Gastroesophageal sphincter (tissue), 4 donors: Measurements from ENCODE around the gene NAGS. TPM values are rescaled to one million over a fixed set of nuclear protein-coding genes. Genes with fewer than 3 reads are reported as not detected.
"Not testable (repeated sequence)": the region's sequence is repeated elsewhere in the genome, so short reads cannot be mapped to it uniquely, and the experiment has no call there.

Experiments
- ATAC-seq: fragments of 150-250 bp; one replicate; pipeline ENCODE4 v1.9.1; 2016; ENCODE audit warnings: mild to moderate bottlenecking, moderate library complexity
- H3K27ac ChIP-seq, 4 donors: fragments of 200-600 bp; sonication (generic) in 3 of 4; 1 replicate in 3 of 4; 2 replicates in 1 of 4; pipeline ENCODE4 v1.5.1; 2016 to 2019
- H3K27me3 ChIP-seq: fragments of 200-600 bp; sonication (generic); one replicate; pipeline ENCODE4 v1.5.1; 2019
- H3K36me3 ChIP-seq, 2 donors: fragments of 200-600 bp; sonication (generic); one replicate each; pipeline ENCODE4 v1.5.1; 2019; ENCODE audit warnings: control low read depth in 1 of 2
- H3K4me1 ChIP-seq, 3 donors: fragments of 200-600 bp; sonication (generic); 1 replicate in 2 of 3; 2 replicates in 1 of 3; pipeline ENCODE4 v1.5.1; 2016 to 2019; ENCODE audit warnings: control low read depth in 2 of 3
- H3K4me3 ChIP-seq, 2 donors: fragments of 200-600 bp; sonication (generic); one replicate each; pipeline ENCODE4 v1.5.1; 2019; ENCODE audit warnings: mild to moderate bottlenecking in 1 of 2, moderate library complexity in 1 of 2
- H3K9me3 ChIP-seq, 3 donors: fragments of 200-600 bp; sonication (generic); one replicate each; pipeline ENCODE4 v1.5.1; 2017 to 2019; ENCODE audit warnings: control low read depth in 2 of 3
- CTCF ChIP-seq, 4 experiments: fragments of 200-600 bp in 2 of 4; fragments of 450-650 bp in 2 of 4; sonication (generic) in 1 of 4; IDR thresholded peaks; one replicate each; pipeline ENCODE4 v1.5.1; 2017 to 2019; ENCODE audit warnings: antibody characterized with exemption in 4 of 4, mild to moderate bottlenecking in 2 of 4, moderate library complexity in 2 of 4
- EP300 ChIP-seq: sonication (generic); formaldehyde crosslinking; IDR thresholded peaks from one replicate; pipeline ENCODE4 v1.6.1; 2017; ENCODE audit warnings: antibody characterized with exemption, mild to moderate bottlenecking
- POLR2A ChIP-seq, 2 donors: fragments of 450-650 bp; IDR thresholded peaks; one replicate each; pipeline ENCODE4 v1.6.1; 2017; ENCODE audit warnings: antibody characterized with exemption in 2 of 2, mild to moderate bottlenecking in 2 of 2, moderate library complexity in 1 of 2
- POLR2AphosphoS5 ChIP-seq: sonication (generic); formaldehyde crosslinking; IDR thresholded peaks from one replicate; pipeline ENCODE4 v1.6.1; 2017; ENCODE audit warnings: antibody characterized with exemption
- WGBS, 2 donors: methylation state at CpG; one replicate each; pipeline ENCODE4 v1.1.5; 2018; ENCODE audit warnings: low coverage in 1 of 2; 5-methylcytosine and 5-hydroxymethylcytosine counted together
- total RNA-seq, 4 donors: library from RNA; depleted of rRNA; stranded (reverse); fragments of >200 nt; gene quantifications; one replicate each; pipeline ENCODE4 v1.1.0, GENCODE V29; 2016

The NAGS gene
- total RNA-seq, 4 donors from 2014 or later: 0.62 to 3.0 (median 1.0) TPM

GRCh38 chr17:44024853-44025252 lies 20.4 kb downstream of the NAGS start:
- Histone ChIP-seq H3K27ac (no peak overlapping the region), H3K4me1 (no peaks in the 10 kb centered on the region), H3K36me3 (peaks cover 0 to 51% of the 10 kb centered on the region in 2 donors), H3K27me3 (no peaks in the 10 kb centered on the region), H3K9me3 (no peaks in the 10 kb centered on the region), H3K4me3 (no peak overlapping the region)
- 65 to 70% methylated on average over 2 to 4 of the region's 4 CpGs for WGBS, 2 donors
- no peak for ATAC-seq
- TF ChIP-seq POLR2AphosphoS5: no peak
- no peak for TF ChIP-seq CTCF (IDR thresholded peaks at IDR 0.05)
- TF ChIP-seq POLR2A (IDR thresholded peaks at IDR 0.05): no peak
- no peak for TF ChIP-seq EP300

DNA sequence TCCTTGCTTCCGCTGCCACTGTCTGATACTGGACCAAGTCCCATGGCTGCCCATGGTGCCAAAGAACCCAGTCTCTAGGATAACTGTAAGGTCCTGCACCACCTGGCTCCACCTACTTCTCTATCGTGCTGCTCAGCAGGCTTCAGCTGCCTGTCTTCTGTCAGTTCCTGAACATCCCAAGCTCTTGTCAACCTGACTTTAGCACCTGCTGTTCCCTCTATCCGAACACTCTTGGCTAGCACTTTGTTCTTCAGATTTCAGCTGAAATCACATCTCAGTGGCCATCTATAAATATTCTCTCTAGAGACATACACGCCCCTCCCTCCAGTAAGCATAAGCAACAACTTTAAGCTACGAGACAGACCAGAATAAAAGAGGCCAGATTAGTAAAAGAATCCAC lies 25.3 kb downstream of the NAGS start:
- ATAC-seq: no peak
- TF ChIP-seq EP300: no peak
- no peak for TF ChIP-seq POLR2AphosphoS5
- no peak for TF ChIP-seq CTCF (IDR thresholded peaks at IDR 0.05)
- no peak for TF ChIP-seq POLR2A (IDR thresholded peaks at IDR 0.05)
- H3K4me3 ChIP-seq: no peak overlapping the region
- peaks cover 0 to 74% of the 10 kb centered on the region in 2 donors for H3K36me3 ChIP-seq
- WGBS, 2 donors: 76 to 81% methylated on average over 3 of the region's 5 CpGs
- H3K4me1 ChIP-seq: no peaks in the 10 kb centered on the region
- H3K27me3 ChIP-seq: no peaks in the 10 kb centered on the region
- H3K9me3 ChIP-seq: no peaks in the 10 kb centered on the region
- no peak overlapping the region for H3K27ac ChIP-seq

- Histone ChIP-seq H3K4me1 (no peaks in the 10 kb centered on the region), H3K36me3 (peaks cover 0 to 66% of the 10 kb centered on the region in 2 donors), H3K27me3 (no peaks in the 10 kb centered on the region), H3K27ac (no peak overlapping the region), H3K4me3 (no peak overlapping the region), H3K9me3 (no peaks in the 10 kb centered on the region)
- ATAC-seq: no peak
- WGBS, 2 donors: 78 to 85% methylated on average over 3 of the region's 3 CpGs
- TF ChIP-seq POLR2A (IDR thresholded peaks at IDR 0.05) (no peak), POLR2AphosphoS5 (no peak), EP300 (no peak), CTCF (IDR thresholded peaks at IDR 0.05) (no peak)
These were observed 26.1 kb downstream of the NAGS start for GRCh38 chr17:44030482-44030881.

- H3K4me3 ChIP-seq: no peak overlapping the region
- 86% methylated on average over 3 of the region's 3 CpGs; no CpG with 5 or more reads in 1 of the 2 donors for WGBS, 2 donors
- H3K27me3 ChIP-seq: no peaks in the 10 kb centered on the region
- TF ChIP-seq EP300 (no peak), POLR2AphosphoS5 (no peak), POLR2A (IDR thresholded peaks at IDR 0.05) (no peak), CTCF (IDR thresholded peaks at IDR 0.05) (no peak)
- H3K4me1 ChIP-seq: peaks cover 0 to 5% (median 0%) of the 10 kb centered on the region in 3 donors
- no peak for ATAC-seq
- no peaks in the 10 kb centered on the region for H3K9me3 ChIP-seq
- no peak overlapping the region for H3K27ac ChIP-seq
- peaks cover 4 to 81% of the 10 kb centered on the region in 2 donors for H3K36me3 ChIP-seq
These were observed 29.5 kb downstream of the NAGS start for GRCh38 chr17:44033861-44034408.

- peaks cover 4 to 79% of the 10 kb centered on the region in 2 donors for H3K36me3 ChIP-seq
- not testable (repeated sequence) for H3K9me3 ChIP-seq, H3K27me3 ChIP-seq, H3K27ac ChIP-seq, H3K4me3 ChIP-seq, H3K4me1 ChIP-seq, ATAC-seq
- WGBS, 2 donors: no CpG with 5 or more reads among the region's 3 CpGs
These were observed 30.3 kb downstream of the NAGS start for GRCh38 chr17:44034688-44035087.
